Brain microvascular endothelial cell (primary cell): ENCODE results near the gene SLC35E2B.
"Not testable (repeated sequence)": the region's sequence is repeated elsewhere in the genome, so short reads cannot be mapped to it uniquely, and the experiment has no call there.

Experiments
- DNase-seq: peaks from one replicate; pipeline ENCODE4 v3.0.0-alpha.2; 2020
- H3K27ac ChIP-seq: fragments of 250-450 bp; sonication (Bioruptor Pico); 2 replicates; pipeline ENCODE4 v1.5.1; 2020; ENCODE audit warnings: mild to moderate bottlenecking, moderate library complexity
- H3K27me3 ChIP-seq: fragments of 250-450 bp; sonication (Bioruptor Pico); replicated peaks from 2 replicates; pipeline ENCODE4 v1.5.1; 2020; ENCODE audit warnings: mild to moderate bottlenecking
- H3K36me3 ChIP-seq: fragments of 250-450 bp; sonication (Bioruptor Pico); replicated peaks from 2 replicates; pipeline ENCODE4 v1.5.1; 2020; ENCODE audit warnings: mild to moderate bottlenecking
- H3K4me3 ChIP-seq: 2 replicates; pipeline ENCODE4 v1.5.1; 2011; ENCODE audit warnings: low read depth, mild to moderate bottlenecking, control low read depth, low read length, moderate library complexity
- CTCF ChIP-seq: IDR thresholded peaks from 2 replicates; pipeline ENCODE4 v1.5.1; 2011; ENCODE audit warnings: low read depth, mild to moderate bottlenecking, moderate library complexity, low read length, control low read depth, inconsistent platforms; ENCODE audit errors: missing control alignments
- in situ Hi-C: cut with HindIII; loops from 2 replicates; pipeline ENCODE4 v1.10.0; 2017; ENCODE audit warnings: low sequenced_read_pairs, low pct_ligation_motif_present

The SLC35E2B gene

GRCh38 chr1:1703796-1704195 is 11.2 kb upstream of the SLC35E2B start:
- H3K4me3 ChIP-seq: no peak overlapping the region
- no peaks in the 10 kb centered on the region for H3K27me3 ChIP-seq
- no peaks in the 10 kb centered on the region for H3K36me3 ChIP-seq
- DNase-seq: no peak
- TF ChIP-seq CTCF: no peak
- no peak overlapping the region for H3K27ac ChIP-seq
- in situ Hi-C loops: no loop called here

- DNase-seq, in situ Hi-C loops, H3K27me3 ChIP-seq, H3K36me3 ChIP-seq, H3K4me3 ChIP-seq, H3K27ac ChIP-seq: not testable (repeated sequence)
Observed at GRCh38 chr1:1702506-1702905, 9.9 kb upstream of the SLC35E2B start.

DNA sequence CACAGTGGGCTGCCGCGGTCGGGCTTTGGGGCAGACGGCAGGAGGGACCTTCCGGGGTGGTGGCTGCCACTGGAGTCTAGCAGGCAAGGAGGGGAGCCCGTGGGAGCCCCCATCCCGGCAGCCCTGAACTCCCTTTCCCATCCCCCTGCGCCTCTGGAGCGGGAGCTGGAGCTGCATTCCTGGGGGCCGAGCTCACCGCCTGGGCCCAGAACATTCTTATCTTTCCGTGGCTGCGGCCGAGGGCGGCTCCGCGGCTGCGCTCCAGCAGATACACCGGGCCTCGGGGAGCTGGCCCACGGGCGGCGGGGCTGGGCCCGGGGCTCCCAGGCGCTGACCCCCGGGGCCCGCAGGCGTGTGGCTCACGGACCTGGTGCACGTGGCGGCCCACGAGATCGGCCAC is 8.0 kb upstream of the SLC35E2B start:
- H3K36me3 ChIP-seq, H3K4me3 ChIP-seq, H3K27me3 ChIP-seq, DNase-seq, H3K27ac ChIP-seq, in situ Hi-C loops: not testable (repeated sequence)

DNA sequence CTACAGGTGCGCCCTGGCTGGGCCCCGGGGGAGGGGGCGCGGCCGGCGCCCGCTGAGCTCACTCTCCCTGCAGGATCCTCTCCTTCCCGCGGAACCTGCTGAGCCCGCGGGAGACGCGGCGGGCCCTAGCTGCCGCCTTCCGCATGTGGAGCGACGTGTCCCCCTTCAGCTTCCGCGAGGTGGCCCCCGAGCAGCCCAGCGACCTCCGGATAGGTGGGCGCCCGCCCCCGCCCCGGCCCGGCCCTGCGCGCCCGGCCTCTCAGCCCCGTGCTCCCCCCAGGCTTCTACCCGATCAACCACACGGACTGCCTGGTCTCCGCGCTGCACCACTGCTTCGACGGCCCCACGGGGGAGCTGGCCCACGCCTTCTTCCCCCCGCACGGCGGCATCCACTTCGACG is 7.5 kb upstream of the SLC35E2B start:
- DNase-seq, H3K36me3 ChIP-seq, H3K27me3 ChIP-seq, H3K4me3 ChIP-seq, in situ Hi-C loops, H3K27ac ChIP-seq: not testable (repeated sequence)

DNA sequence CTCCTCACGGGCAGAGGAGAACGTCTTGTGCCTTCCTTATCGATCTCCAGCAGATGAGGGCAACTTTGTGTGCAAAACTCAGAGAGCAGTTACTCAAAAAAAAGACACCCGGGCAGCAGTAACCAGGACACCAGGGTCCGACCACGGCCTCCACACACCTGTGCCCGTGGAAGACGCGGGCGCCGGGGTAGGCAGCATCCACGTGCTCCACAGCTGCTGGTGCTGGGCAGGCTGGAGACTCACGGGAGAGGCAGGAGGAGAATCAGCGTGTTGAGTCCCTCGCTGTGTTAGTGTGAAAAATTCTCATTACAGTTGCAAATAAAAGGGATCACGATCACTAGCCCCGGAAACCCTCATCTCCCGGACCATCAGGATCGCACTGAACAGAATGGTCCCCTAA is 6.5 kb upstream of the SLC35E2B start:
- DNase-seq, in situ Hi-C loops, H3K27me3 ChIP-seq, H3K4me3 ChIP-seq, H3K36me3 ChIP-seq, H3K27ac ChIP-seq: not testable (repeated sequence)

GRCh38 chr1:1697358-1698183 is 5.0 kb upstream of the SLC35E2B start:
- H3K4me3 ChIP-seq, H3K27ac ChIP-seq, H3K27me3 ChIP-seq, H3K36me3 ChIP-seq, in situ Hi-C loops, DNase-seq: not testable (repeated sequence)

DNA sequence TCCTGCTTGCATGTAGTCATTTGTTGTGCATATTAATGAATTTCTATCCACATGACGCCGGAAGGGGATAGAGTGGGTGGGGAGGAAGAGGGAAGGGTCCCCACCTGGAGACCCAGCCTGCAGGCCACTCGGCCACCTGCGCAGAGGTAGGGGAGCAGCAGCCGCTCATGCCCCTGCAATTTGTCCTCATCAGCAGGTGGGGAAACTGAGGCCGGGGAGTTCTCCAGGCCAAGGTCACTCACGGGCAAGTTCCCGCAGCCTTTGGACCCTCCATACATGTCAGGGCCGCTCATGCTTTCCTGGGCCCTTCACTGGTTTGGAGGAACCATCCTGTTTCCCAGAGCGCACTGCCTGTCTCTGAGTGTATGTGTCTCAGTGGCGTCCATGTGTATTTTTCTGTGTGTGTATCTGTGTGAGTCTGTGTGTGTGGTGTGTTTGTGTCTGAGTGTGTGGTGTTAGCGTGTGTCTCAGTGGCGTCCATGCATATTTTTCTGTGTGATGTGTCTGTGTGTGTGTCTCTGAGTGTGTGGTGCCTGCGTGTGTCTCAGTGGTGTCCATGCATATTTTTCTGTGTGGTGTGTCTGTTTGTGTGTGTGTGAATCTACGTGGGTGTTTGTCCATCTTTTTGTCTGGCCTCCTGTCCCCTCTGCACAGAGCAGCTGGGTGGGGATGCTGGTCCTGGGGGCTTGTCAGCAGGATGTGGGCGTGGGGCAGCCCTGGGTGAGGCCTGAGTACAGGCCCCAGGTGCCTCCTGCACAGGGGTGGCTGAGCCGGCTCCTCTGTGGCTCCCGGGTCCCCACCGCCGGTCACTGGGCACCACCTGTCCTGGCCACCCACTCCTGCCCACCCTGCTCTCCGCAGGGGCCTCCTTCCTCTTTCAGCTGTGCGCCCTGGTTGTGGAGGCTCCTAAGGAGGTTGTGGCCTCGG is 4.1 kb upstream of the SLC35E2B start:
- not testable (repeated sequence) for H3K4me3 ChIP-seq, DNase-seq

GRCh38 chr1:1692324-1692713 is 276 bp downstream of the SLC35E2B start:
- peak; percentile 76 for DNase-seq
- Histone ChIP-seq H3K27ac (peak overlapping the region; percentile 70), H3K4me3 (peak overlapping the region; percentile 58)
- H3K36me3 ChIP-seq, in situ Hi-C loops, H3K27me3 ChIP-seq: not testable (repeated sequence)

More for the DNA sequence above, 4.1 kb upstream of the SLC35E2B start:
- H3K36me3 ChIP-seq, in situ Hi-C loops, H3K27ac ChIP-seq, H3K27me3 ChIP-seq: not testable (repeated sequence)

DNA sequence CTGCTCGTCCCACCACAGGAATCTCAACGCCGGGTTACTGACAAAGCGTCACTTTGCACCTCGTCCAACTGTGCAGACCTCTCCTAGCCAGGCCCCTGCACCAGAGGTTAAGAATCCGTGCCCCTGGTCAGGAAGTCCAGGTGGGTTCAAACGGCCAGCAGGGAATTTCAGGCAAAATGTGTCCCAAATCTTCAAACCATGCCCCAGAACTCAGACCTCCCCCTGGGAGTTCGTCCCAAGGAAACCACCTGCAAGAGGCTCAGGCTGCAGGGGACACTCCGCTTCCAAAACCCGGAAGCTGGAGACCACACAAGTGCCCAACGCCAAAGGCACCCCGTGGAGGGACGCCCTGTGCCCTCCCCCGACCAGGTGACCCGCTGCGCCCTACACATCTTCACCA is 1.2 kb downstream of the SLC35E2B start:
- H3K27ac ChIP-seq, in situ Hi-C loops, DNase-seq, H3K27me3 ChIP-seq, H3K36me3 ChIP-seq: not testable (repeated sequence)
- H3K4me3 ChIP-seq: peak overlapping the region; percentile 42

GRCh38 chr1:1689526-1689925 is 3.1 kb downstream of the SLC35E2B start:
- H3K4me3 ChIP-seq, in situ Hi-C loops, DNase-seq, H3K27ac ChIP-seq, H3K36me3 ChIP-seq, H3K27me3 ChIP-seq: not testable (repeated sequence)
